HS-27A (cell line): ENCODE data around the gene CASD1.

Experiments used
- DNase-seq: peaks from one replicate; pipeline ENCODE4 v3.0.0-alpha.2; 2012; ENCODE audit warnings: low read depth, missing footprints

Gene CASD1

DNA sequence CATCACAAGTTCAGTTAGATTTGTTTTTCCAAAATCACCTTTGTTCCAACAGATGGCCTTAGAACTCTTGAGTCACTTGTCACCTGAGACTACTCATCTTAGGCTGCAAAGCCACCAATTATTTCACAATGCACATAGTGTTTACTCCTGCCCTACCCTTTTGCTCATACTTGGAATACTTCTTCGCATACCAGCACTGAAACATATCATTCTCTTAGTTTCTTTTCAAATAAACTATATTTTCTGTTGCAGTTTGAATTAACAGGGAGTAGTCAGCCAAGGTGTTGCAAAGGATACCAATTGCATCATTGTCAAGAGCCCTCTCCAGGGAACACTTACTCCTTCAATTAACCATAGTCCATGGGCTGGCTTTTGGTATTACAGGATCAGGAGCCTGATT is 71.0 kb downstream of the CASD1 start:
- DNase-seq, result peak; percentile 22

DNA sequence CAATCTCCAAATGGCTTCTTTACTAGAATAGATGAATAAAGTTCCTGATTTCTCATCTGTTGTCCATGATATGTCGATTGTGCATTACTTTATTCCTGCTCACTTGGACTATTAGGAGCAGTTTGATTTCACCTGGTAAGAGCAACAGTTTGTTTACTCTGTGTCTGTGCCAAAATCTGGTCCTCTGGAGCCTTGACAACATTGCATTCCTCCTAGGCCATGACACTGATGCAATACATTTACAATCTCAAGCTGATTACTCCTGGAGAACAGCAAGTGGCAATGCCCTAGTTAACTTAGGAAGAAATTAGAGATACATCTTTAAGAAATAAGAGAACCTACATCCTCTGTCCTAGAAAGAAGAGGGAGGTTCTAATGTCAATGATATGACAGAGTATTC is 74.5 kb downstream of the CASD1 start:
- DNase-seq, result no peak

DNA sequence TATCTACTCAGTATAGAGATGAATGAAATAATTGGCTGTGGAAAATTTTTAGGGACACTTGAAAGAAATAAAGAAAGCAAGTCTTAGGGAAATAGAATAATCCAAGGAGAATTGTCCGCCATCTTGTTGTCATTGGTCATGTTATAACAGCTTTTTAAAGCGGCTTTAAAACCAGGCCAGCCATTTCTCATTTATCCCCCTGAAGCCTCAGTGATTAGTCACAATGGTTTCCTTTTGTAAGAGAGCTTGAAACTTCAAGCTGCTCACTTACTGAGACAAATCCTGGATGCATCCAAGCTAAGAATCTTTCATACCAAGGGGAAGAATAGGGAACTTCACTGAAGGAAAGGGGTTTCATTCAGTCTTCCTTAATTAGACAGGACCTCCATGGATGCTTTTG is 78.5 kb downstream of the CASD1 start:
- DNase-seq, result no peak

DNA sequence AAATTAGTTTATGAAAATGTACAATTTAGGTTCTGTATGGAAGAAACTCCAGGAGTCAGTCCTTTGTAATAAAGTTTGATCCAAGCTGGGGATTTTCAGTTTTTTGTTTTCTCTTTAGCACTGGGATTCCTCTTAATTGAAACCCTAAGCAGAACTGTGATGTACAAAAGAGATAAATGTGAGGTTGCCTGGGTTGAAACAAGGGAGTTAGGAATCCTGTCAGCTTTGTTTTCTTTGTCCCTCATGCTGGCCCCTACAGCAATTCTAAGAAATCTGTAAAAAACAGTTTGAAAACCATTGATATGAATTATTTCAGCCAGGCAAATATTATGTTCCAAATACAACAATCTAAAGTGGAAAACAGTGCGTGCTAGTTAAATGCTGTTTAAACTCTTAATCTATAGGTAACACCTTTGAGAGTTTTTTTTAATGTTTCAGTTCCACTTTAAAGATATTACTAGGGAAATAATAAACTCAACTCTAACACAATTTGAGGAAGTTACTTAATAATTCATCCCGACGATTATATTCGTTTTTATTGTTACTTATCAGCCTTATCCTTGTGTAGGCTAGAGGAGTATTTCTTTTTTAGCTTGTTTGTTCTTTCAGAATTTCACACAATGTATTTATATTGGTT is 81.0 kb downstream of the CASD1 start:
- DNase-seq, result no peak

DNA sequence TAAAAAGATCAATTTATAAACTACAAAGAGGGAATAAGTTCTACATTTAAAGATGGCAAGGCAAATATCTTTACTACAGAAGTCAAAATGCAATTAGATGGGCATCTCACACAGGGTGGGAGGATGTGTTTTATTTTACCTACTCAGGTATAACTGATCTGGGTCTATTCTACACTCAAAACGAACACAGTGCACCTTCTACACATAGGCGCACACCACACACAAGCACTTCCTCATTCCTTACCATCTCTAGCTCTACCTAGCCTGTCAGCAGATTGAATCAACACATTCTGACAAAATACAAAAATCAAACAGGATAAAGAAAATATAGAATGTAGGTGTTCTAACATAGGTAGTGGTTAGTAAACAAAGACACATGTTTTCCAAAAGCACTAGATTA is 81.6 kb downstream of the CASD1 start:
- no peak for DNase-seq

DNA sequence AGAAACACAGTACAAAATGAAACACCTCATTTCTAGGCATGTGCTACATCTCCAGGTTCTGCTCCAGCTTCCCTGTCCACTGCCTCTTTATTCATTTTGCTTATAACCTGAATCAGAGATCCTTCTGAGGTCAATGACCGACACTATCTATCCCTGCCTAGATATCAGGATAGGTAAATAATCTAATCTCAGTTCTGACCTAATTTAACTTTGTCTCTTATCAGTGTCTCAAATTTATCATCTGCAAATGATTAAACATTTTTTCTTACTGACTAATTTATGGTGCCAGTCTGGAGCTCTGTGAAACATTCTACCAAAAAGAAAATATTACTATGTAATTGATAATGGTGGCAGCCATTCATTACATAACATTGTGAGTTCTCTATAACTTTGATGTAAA is 85.3 kb downstream of the CASD1 start:
- no peak for DNase-seq

DNA sequence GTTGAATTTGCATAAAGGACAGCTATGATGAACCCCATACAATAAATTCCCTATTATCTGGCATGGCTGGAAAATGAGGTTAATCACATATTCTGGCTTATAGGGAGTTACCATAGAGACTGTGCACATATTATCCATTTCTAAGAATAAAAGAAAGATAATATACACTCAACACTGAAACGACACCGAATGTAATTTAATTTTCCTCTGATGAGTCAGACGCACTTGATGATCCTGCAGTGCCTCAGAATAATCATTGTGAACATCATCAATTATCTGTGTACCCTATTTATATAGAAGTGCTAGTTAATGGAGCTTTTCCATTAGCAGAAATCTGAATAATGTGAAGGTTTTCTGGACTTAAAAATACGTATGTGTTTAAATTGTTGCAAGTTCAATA is 86.1 kb downstream of the CASD1 start:
- no peak for DNase-seq

DNA sequence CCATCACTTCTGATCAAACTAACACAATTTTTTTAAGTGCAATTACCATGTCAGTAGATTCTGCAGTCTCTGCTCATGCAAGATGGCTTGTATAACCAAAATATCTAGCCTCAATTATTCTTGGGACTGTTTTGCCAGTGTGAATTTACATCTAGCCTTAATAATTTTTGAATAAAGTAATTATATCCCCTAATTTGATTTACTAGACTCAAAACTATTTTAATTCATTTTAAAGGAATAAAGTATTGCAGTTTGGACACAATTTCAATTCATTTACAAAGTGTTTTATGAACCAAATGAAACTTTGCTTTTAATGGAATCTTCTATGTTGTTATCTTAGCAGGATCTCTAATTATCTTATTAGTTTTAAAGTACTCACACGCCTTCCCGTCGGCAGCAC is 90.7 kb downstream of the CASD1 start:
- DNase-seq, result no peak

DNA sequence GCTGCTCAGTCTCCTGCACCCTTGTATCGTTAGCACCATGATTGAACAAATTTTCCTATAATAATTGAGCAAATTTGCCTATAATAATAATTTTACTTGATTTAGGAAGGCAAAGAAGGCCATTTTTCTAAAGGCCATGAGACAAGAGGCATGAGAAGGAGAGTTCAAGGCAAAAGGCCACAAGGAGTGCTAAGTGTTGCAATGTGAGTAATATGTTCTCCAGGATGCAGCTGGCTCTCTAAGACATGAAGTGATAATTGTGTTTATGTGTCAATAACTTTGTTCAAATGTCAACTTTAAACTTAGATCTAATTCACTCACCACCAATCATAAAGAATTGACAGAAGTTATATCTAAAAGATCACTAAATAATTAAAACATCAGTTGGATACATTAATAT is 92.6 kb downstream of the CASD1 start:
- DNase-seq, result no peak

DNA sequence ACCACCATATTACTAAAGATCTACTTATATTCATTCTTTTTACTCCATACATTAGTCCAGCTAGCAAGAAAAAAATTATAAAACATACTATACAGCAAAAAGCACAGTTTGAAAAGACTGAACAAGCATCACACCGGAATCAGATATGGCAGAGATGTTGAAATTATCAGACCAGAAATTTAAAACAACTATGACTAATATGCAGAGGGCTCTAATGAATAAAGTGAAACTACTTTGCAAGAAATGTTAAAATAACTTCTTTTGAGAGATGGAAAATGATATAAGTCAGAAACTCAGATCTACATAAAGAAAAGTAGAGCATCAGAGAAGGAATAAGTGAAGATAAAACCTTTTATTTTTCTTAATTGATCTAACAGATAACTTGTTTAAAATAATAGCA is 95.4 kb downstream of the CASD1 start:
- DNase-seq, result no peak
